Lower leg skin (tissue), 3 donors: Measurements from ENCODE around the gene ACCSL.

Source experiments
- POLR2A ChIP-seq, 2 donors: fragments of 450-650 bp; IDR thresholded peaks; one replicate each; pipeline ENCODE4 v1.6.1; 2016 to 2017; ENCODE audit warnings: antibody characterized with exemption in 2 of 2, mild to moderate bottlenecking in 1 of 2, moderate library complexity in 1 of 2
- TF ChIP-seq, protein P1 (sequence below), 3 donors: fragments of 450-650 bp; IDR thresholded peaks; one replicate each; pipeline ENCODE4 v1.5.1; 2016; ENCODE audit warnings: antibody characterized with exemption in 3 of 3, mild to moderate bottlenecking in 3 of 3, moderate library complexity in 2 of 3

DNA sequence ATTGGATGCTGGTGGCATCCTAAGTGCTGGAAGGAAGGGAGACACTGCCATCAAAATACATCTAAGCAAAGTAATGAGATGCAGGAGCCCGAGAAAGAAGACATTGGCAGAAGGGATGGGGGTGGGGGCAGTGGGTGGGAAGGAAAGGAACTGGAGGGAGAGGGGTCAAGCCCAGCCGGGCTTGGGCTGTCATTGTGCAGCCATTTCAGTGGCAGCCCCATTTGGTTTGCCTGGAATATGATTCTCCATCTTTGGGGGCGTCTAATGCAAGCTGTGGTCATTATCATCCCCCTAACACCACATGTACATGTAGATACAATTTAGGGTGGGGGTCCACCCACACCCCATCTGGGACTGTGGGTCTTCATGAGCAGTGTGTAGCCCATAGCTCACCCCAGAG lies 13.9 kb upstream of the ACCSL start:
- no peak for TF ChIP-seq POLR2A (IDR thresholded peaks at IDR 0.05)
- TF ChIP-seq, protein P1, sequence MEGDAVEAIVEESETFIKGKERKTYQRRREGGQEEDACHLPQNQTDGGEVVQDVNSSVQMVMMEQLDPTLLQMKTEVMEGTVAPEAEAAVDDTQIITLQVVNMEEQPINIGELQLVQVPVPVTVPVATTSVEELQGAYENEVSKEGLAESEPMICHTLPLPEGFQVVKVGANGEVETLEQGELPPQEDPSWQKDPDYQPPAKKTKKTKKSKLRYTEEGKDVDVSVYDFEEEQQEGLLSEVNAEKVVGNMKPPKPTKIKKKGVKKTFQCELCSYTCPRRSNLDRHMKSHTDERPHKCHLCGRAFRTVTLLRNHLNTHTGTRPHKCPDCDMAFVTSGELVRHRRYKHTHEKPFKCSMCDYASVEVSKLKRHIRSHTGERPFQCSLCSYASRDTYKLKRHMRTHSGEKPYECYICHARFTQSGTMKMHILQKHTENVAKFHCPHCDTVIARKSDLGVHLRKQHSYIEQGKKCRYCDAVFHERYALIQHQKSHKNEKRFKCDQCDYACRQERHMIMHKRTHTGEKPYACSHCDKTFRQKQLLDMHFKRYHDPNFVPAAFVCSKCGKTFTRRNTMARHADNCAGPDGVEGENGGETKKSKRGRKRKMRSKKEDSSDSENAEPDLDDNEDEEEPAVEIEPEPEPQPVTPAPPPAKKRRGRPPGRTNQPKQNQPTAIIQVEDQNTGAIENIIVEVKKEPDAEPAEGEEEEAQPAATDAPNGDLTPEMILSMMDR (IDR thresholded peaks at IDR 0.05): no peak
